Cardiac septum (tissue), 1 donor: ENCODE results near the gene UBE2Z. TPM values are rescaled to one million over a fixed set of nuclear protein-coding genes. Genes with fewer than 3 reads are reported as not detected.
A peak's percentile ranks its signal among the peaks of the same experiment; 100 is the strongest.

ENCODE experiments used
- DNase-seq: peaks from one replicate; pipeline ENCODE4 v3.0.0-alpha.2; 2020; ENCODE audit warnings: low spot score
- intact Hi-C: fragments of 100-400 bp; cut with DNase I; formaldehyde crosslinking; loops from one replicate; pipeline ENCODE4 v1.14.0; 2022
- total RNA-seq: library from RNA; stranded (reverse); fragmentation: NEBNext Ultra II Directional; extraction: Animal tissue kit (Norgen Biotek cat#: 25700); gene quantifications from one replicate; pipeline ENCODE4 v1.2.1, GENCODE V29; 2021
- donor health status: DM: no; HTN: no; CAD: no.

The UBE2Z gene
- total RNA-seq, 1 donor from 2014 or later = 46.1 TPM

- DNase-seq = no peak
- intact Hi-C loops = loop anchor here (10.0 kb wide), 1 partner anchor 140 kb away; no protein-coding TSS in a partner anchor
These were observed 13.3 kb upstream of the UBE2Z start for GRCh38 chr17:48894886-48895285.

- DNase-seq = no peak
- intact Hi-C loops = no loop called here
These were observed 7.0 kb upstream of the UBE2Z start for GRCh38 chr17:48901241-48901640.

GRCh38 chr17:48903401-48903800 lies 4.8 kb upstream of the UBE2Z start:
- intact Hi-C loops = no loop called here

GRCh38 chr17:48904428-48904827 lies 3.8 kb upstream of the UBE2Z start:
- DNase-seq = no peak
- intact Hi-C loops = no loop called here

More at GRCh38 chr17:48903401-48903800, 4.8 kb upstream of the UBE2Z start:
- DNase-seq = no peak

GRCh38 chr17:48905987-48906515 lies 2.2 kb upstream of the UBE2Z start:
- DNase-seq = no peak
- intact Hi-C loops = loop anchor here (5.0 kb wide), 1 partner anchor 36 kb away; the partner anchor contains the start of gene SNF8

- no peak for DNase-seq
- intact Hi-C loops = loop anchor here (1.0 to 5.0 kb wide), 2 partner anchors 15 to 35 kb away; partner anchors contain the start of genes ATP5MC1 and SNF8
These were observed 527 bp upstream of the UBE2Z start for GRCh38 chr17:48907713-48908046.

GRCh38 chr17:48908853-48909394 lies 717 bp downstream of the UBE2Z start:
- DNase-seq = peak; percentile 90
- intact Hi-C loops = loop anchor here (1.0 to 5.0 kb wide), 2 partner anchors 17 to 33 kb away; partner anchors contain the start of genes ATP5MC1 and SNF8

- DNase-seq = no peak
- intact Hi-C loops = loop anchor here (5.0 kb wide), 1 partner anchor 33 kb away; the partner anchor contains the start of gene SNF8
These were observed 1.6 kb downstream of the UBE2Z start for GRCh38 chr17:48909783-48910182.

- intact Hi-C loops = no loop called here
These were observed 2.2 kb downstream of the UBE2Z start for GRCh38 chr17:48910370-48910769.

GRCh38 chr17:48912476-48912875 lies 4.3 kb downstream of the UBE2Z start:
- DNase-seq = no peak
- intact Hi-C loops = no loop called here

More at GRCh38 chr17:48910370-48910769, 2.2 kb downstream of the UBE2Z start:
- DNase-seq = no peak

GRCh38 chr17:48915459-48916282 lies 7.5 kb downstream of the UBE2Z start:
- intact Hi-C loops = no loop called here
- no peak for DNase-seq

- intact Hi-C loops = no loop called here
- DNase-seq = no peak
These were observed 17.2 kb downstream of the UBE2Z start for GRCh38 chr17:48925251-48925990.

GRCh38 chr17:48925991-48926342 lies 17.8 kb downstream of the UBE2Z start:
- intact Hi-C loops = no loop called here
- DNase-seq = no peak

GRCh38 chr17:48927978-48928745 lies 20.0 kb downstream of the UBE2Z start:
- intact Hi-C loops = no loop called here
- DNase-seq = no peak

- no peak for DNase-seq
- intact Hi-C loops = no loop called here
These were observed 20.9 kb downstream of the UBE2Z start for GRCh38 chr17:48928876-48929811.

- DNase-seq = no peak
- intact Hi-C loops = no loop called here
These were observed 21.6 kb downstream of the UBE2Z start for GRCh38 chr17:48929812-48930165.

GRCh38 chr17:48930435-48930873 lies 22.2 kb downstream of the UBE2Z start:
- no peak for DNase-seq
- intact Hi-C loops = no loop called here

- no peak for DNase-seq
- intact Hi-C loops = no loop called here
These were observed 24.8 kb downstream of the UBE2Z start for GRCh38 chr17:48933035-48933434.
